Occipital lobe (tissue), 2 donors: ENCODE data around the gene SAP30BP. TPM values are rescaled to one million over a fixed set of nuclear protein-coding genes. Genes with fewer than 3 reads are reported as not detected.

Experiments
- DNase-seq: peaks from one replicate; lab custom pipeline; 2025; lab: John Stamatoyannopoulos, UW
- total RNA-seq: library from RNA; depleted of rRNA; stranded (reverse); fragments of >200 nt; gene quantifications from one replicate; pipeline ENCODE4 v1.2.3, GENCODE V29; 2014

Gene SAP30BP
- total RNA-seq, 1 donor from 2014 or later, result 34.0 TPM

DNA sequence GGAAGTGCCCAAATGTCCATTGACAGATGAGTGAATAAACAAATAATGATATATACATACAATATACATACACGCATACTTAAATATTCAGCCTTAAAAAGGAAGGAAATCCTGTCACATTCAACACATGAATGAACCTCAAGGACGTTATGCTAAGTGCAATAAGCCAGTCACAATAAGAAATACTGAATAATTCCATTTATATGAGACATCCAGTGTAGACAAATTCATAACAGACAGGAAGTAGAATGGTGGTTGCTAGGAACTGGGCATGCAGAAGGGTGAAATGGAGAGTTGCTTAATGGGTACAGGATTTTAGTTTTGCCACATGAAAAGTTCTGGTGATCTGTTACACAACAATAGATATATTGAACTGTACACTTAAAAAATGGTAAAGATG lies 45.3 kb downstream of the SAP30BP start:
- DNase-seq, result no peak

DNA sequence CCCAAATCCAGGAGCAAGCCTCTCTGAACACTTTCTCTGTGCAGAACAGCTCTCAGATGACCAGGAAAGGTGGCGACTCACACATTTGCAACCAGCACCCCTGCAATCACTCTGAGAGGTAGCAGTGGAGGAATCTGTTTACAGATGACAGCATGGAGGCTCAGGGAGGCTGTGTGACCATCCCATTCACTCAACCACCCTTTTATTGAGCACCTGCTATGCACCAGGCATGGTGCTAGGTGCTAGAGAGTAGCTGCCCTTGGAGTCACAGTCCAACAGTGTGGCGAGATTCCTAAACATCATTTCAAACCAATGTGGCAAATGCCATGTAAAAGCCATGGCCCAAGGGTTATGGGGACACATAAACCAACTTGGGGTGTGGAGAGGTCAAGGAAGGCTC lies 52.6 kb downstream of the SAP30BP start:
- no peak for DNase-seq

DNA sequence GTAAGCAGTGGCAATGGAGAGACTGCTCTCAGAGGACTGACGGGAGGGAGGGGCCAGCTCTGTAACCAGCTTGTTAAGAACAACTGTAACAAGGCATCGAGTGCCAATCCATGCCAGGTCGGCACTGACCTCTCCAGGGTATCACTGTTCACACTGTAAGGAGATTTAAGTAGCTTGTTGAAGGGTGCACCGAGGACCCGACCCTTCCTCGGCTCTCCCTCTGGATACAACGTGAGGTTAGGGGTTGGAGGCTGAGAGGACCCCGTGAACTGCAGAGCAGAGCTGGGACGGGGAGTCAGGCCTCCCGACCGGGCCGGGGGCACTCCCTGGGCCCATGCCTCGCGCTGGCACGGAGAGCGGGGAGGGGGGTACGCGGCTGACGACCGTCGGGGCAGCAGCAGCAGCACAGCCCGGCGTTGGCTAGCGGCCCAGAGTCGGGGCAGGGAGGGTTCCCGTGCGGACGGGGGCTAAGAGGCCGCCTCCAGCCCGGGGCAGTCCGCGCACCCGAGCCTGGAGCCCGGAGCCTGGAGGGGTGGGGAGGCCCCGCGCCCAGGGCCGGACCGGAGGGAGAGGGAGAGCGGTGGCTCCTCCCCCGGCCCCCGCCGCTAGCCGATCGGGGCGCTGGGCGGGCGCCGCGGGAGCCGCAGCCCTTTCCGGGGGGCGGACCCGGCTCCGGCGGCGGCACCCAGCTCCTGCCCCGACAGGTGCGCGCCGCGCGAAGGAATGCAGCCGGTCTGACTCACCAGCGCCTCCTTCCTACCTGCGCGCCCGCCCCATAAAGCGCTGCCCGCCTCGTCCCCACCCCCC lies 53.7 kb downstream of the SAP30BP start, which contains the start of gene ITGB4:
Gene ITGB4 (plus strand): TSS at position 804 of the 807 bp plus-strand sequence. CDS start 3,245 bp downstream, outside the sequence.
- no peak for DNase-seq

DNA sequence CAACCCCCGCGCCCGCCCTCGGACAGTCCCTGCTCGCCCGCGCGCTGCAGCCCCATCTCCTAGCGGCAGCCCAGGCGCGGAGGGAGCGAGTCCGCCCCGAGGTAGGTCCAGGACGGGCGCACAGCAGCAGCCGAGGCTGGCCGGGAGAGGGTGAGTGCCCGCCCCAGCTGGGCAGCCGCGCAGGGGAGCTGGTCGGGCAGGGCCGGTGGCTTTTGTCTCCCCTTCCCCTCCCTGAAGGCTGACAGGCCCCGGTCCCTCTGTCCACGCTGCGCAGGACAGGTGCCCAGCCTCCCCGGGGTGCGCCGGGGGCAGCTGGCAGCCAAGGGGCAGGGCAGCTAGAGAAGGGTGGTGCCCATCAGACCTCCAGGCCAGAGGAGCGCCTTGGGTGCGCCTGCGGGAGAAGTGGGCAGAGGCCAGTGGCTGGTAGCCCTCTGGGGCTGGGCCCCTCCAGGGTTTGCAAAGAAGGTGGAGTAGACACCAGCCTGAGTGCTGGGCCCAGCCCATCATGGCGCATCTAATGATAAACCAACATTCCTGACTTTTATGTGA lies 54.4 kb downstream of the SAP30BP start:
- no peak for DNase-seq

DNA sequence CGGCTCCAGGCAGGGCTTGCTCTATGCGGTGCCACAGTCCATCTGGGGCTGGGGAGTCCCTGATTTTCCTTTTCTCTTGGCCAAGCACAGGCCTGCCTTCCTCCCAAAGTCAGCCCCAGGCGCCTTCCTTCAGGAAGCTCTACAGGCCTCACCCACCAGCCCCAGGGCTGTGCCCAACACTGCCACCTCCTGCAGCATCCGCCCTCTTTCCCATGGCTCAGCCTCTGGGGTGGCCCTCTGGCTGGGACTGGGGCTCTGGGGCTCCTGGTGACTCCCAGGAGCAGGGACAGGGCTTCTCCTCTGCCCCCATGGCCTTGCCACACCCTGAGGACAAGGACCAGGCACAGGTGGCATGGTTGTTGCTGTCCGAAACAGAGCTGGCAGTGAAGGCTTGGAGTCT lies 54.9 kb downstream of the SAP30BP start:
- no peak for DNase-seq

DNA sequence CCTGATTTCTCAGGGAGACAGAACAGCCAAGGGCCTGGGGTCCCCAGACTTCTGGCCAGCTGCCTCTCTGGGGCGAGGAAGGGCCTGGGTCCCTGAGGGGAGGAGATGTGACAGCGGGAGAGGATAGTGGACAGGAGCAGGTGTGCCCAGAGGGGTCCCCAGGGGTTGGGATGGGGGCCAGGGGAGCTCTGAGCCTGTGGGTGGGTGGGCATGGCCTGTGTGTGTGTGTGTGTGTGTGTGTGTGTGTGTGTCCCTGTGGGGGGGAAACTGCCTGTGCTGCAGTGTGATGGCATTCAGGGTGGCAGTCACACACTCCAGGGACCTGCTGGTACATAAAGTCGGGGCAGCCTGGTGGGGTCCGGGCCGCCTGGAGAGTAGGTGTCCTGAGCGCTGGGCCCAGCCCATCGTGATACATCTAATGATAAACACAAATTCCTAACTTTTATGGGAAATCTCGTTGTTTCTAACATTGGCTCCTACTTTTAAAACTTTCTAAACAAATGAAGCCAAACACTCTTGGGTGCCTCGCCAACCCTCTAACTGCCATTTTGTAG lies 55.5 kb downstream of the SAP30BP start:
- no peak for DNase-seq

DNA sequence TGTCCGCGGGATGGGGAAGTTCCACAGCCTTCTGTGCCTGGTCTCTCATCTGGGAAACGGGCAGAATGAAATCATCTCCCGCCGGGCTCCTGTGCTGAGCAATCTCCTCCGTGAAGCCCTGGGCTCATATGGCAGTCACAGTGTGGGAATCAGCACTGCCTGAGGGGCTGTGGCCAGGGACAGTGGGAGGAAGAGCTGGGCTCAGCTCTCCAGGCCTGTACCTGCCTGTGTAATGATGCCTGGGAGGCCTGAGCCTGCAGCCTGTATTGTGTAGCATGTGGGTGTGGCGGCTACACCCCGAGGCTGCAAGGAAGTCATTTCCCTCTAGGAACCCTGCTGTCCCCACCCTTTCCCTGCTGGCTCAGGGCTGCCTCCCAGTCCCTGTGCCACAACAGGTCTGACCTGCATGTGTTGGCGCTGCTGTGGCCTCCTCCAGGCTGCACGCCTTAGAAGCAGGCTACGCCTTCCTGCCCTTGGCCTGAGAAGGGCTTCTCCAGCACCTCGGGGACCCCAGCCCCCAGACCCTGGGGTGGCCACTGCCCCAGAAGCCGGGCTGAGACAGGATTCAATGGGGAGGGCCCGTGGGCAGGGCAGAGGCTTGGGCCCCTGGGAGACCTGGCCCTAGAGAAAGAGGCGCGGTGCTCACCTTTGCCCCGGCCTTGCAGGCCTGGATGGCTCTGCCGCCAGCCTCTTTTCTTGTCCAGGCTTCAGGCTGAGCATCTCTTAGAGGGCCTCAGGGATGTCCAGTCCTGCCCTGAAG lies 56.2 kb downstream of the SAP30BP start:
- DNase-seq, result no peak

DNA sequence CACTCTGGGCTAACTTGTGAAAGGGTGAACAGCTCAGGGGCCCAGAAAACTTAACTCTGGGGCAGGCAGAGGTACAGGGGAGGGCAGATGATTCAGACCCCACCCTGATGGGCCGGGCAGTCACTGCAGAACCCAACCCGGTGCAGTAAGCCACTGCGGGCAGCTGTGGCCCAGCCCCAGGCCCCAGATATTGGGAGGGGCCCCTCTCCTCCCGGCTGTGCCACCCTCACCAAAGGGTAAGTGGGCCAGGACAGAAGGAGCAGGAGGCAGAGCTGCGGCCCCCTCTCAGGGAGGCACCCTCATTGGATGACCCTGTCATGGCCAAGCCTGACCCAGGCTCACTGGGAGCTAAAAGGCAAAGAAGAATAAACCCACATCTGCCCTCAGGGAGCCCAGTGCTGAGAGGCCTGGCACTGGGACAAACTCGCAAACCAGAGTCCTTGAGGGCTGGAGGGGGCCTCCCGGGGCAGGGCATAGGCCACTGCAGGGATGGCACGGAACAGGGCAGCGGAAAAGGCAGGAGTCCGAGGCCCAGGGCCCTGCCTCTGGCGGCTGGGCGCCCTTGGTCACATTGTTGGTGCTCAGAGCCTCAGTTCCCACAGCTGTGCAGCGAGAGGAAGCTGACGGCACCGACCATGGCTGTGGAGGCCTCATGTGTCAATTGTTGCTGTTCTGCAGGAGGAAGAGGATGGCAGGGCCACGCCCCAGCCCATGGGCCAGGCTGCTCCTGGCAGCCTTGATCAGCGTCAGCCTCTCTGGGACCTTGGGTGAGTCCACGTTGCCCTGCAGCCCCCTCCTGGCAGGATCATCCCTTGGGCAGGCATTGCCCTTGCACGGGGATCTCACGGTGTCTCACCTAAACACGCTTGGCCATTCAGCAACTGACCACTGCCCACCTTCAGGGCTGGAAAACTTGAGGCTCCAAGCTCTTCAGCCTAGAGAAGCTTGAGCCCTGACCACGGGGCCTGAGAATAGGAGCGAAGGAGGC lies 57.2 kb downstream of the SAP30BP start:
- DNase-seq, result no peak

DNA sequence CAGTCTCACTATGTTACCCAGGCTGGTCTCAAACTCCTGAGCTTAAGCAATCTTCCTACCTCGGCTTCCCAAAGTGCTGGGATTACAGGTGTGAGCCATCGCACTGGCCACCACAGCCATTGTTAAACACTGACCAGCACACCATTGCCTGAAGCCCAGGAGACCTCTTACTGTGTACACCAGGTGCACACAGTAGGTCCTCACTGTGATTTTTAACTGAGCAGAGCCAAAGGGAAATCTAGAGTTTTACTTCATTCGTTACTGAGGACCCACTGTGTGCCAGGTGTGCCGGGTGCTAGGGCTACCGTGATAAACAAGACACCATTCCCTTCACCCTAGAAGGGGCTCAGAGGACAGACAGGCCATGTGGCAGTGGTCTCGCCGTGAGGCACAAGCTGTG lies 58.4 kb downstream of the SAP30BP start:
- no peak for DNase-seq

DNA sequence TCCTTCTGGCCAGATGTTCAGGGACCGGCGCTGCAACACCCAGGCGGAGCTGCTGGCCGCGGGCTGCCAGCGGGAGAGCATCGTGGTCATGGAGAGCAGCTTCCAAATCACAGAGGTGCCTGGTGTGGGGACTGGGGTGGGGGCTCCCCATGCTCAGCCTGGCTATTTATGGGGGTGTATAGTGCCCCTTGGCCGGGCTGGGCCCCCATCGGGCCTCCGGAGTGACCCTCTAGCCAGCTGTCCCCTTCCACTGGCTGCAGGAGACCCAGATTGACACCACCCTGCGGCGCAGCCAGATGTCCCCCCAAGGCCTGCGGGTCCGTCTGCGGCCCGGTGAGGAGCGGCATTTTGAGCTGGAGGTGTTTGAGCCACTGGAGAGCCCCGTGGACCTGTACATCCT lies 60.3 kb downstream of the SAP30BP start:
- no peak for DNase-seq

DNA sequence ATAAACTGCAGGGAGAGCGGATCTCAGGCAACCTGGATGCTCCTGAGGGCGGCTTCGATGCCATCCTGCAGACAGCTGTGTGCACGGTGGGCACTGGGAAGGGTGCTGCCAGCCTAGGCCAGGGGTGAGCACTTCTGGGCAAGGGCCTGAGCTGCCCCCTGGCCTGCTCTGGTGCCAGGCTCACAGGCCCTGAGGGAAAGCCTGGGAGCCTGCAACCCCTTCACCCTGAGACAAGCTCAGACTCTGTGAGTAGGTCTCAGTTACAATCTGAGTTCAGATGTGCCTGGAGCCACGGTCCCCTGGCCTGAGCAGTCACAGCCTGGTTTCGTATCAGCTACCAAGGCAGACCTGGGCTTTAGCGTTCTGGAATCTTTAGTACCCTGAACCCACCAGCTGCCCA lies 62.2 kb downstream of the SAP30BP start:
- no peak for DNase-seq

DNA sequence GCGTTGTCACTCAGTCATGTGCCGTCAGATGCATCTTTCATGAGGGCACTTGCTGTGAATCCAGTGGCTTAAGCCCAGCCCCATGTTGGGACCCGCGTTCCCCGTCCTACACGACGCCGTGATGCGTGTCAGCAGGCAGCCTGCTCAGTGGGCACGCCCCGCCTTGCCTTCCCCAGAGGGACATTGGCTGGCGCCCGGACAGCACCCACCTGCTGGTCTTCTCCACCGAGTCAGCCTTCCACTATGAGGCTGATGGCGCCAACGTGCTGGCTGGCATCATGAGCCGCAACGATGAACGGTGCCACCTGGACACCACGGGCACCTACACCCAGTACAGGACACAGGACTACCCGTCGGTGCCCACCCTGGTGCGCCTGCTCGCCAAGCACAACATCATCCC lies 62.9 kb downstream of the SAP30BP start:
- no peak for DNase-seq

DNA sequence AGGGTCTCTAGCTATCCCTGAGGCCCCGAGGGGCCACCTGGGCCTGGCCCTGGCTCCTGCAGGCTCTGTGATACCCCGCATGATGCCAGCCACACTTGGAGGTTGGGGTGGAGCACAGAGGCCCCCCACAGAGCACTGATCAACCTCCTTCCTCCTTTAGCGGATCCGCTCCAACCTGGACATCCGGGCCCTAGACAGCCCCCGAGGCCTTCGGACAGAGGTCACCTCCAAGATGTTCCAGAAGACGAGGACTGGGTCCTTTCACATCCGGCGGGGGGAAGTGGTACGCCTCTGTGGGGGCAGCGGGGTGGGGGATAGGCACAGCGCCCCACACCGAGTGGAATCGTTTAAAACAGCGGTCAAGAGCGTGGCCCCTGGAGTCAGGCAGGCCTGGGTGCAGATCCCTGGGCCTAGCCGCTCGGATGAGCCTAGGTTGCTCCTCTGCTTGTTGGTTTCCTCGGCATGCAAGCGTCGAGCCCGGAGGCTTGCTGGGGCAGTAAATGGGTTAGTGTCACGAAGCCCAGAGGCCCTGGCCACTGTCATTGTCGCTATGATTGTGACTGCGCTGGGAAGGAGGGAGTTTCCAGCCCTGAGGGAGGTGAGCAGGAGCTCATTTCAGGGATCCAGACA lies 64.1 kb downstream of the SAP30BP start:
- no peak for DNase-seq

DNA sequence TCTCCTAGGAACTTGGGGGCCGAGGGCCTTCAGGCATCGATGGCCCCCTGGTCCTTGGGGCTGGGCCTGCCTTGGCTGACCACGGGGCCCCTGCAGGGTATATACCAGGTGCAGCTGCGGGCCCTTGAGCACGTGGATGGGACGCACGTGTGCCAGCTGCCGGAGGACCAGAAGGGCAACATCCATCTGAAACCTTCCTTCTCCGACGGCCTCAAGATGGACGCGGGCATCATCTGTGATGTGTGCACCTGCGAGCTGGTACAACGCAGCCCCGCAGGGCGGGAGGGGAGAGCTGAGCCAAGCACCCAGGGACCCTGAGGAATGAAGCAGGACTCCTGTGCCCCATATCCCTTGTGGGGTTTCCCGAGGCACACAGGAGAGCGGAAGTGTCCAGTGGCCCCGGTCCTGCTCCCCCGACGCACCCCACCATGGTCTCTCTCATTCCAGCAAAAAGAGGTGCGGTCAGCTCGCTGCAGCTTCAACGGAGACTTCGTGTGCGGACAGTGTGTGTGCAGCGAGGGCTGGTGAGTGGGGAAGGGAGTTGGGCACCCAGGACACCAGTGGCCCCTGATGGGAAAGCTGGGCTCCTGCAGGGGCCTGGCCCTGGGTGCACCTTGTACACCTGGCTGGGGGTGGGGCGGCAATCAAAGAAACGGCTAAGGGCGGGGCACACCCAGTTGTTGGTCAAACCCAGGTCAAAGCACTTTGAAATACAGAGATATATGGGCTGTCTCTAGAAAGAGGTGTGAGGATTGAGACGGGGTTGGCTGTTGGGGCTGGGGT lies 64.8 kb downstream of the SAP30BP start:
- no peak for DNase-seq

DNA sequence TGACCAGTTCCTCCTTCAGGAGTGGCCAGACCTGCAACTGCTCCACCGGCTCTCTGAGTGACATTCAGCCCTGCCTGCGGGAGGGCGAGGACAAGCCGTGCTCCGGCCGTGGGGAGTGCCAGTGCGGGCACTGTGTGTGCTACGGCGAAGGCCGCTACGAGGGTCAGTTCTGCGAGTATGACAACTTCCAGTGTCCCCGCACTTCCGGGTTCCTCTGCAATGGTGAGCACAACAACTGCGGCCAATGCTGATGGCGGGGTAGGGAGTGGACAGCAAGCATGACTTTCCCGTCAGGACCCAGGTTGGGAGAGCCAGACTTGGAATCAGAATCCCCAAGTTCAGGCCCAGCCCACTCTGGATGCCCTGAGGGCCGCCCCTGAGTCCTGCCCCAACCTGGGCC lies 66.3 kb downstream of the SAP30BP start:
- no peak for DNase-seq

DNA sequence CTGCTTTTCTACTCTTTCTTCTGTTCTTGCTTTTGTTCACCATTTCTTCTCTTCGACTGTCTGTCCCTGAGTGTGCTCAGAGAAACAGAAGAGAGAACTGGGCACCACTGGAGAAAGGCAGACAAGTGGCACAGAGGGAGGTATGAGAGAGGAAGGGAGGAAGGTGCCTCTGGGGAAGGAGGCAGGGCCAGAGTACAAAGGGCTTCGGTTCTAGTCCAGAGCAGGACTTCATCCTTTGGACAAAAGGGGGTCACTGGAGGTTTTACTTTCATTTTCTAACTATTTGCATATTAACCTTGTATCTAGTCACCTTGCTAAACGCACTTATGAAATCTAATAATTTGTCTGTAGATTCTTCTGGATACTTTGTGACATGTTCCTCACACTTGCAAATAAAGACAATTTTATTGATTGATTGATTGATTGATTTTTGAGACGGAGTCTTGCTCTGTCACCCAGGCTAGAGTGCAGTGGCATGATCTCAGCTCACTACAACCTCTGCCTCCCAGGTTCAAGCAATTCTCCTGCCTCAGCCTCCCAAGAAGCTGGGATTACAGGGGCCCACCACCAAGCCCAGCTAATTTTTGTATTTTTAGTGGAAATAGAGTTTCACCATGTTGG lies 67.6 kb downstream of the SAP30BP start:
- no peak for DNase-seq

DNA sequence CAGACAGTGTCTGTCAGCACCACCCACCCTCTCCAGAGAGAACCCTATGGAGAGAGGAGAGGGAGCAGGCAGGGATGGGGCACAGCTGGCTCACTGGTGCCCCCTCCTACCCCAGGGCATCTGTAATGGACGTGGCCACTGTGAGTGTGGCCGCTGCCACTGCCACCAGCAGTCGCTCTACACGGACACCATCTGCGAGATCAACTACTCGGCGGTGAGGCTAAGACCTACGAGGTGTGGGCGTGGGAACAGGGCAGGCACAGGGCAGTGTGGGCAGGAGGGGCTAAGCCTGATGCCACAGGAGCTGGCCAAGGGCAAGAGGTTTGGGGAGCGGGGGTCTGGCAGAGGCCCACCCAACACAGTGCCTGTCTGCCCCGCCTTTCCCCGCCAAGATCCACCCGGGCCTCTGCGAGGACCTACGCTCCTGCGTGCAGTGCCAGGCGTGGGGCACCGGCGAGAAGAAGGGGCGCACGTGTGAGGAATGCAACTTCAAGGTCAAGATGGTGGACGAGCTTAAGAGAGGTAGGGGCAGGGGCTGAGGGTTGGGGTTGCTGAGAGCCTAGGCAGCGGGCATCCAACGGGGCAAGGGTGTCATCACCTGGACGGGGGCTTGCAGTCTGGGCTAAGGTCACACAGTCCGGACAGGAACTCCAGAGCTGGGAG lies 69.2 kb downstream of the SAP30BP start:
- no peak for DNase-seq

DNA sequence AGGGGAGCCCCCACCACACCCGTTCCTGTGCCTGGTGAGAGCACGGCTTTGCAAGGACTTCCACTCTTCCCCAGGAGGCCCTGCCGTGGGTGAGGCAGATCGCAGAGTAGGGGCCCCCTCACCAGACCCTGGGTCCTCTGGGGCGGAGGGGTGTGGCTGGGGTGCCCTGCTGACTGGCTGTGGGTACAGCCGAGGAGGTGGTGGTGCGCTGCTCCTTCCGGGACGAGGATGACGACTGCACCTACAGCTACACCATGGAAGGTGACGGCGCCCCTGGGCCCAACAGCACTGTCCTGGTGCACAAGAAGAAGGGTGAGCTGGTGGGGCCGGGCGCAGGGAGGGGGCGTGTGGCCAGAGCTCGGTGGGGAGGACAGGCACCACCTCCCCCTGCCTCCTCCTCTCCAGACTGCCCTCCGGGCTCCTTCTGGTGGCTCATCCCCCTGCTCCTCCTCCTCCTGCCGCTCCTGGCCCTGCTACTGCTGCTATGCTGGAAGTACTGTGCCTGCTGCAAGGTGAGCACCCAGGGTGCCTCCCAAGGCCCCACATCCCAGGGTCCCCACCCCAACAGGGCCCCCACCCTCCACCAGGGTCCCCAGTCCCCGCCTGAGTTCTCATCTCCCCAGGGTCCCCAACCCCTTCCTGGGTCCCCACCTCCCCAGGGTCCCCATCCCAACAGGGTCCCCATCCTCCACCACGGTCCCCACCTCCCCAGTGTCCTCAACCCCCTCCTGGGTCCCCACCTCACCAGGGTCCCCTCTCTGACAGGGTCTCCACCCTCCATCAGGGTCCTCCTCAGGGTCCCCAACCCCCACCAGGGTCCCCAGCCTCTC lies 70.2 kb downstream of the SAP30BP start:
- no peak for DNase-seq
